Activated CD4-positive, alpha-beta memory T cell treated with anti-CD3 and anti-CD28 coated beads for 36 hours (primary cell): Measurements from ENCODE around the gene FOXO3B. TPM values are rescaled to one million over a fixed set of nuclear protein-coding genes. Genes with fewer than 3 reads are reported as not detected.
"Not testable (repeated sequence)": the region's sequence is repeated elsewhere in the genome, so short reads cannot be mapped to it uniquely, and the experiment has no call there.

ENCODE experiments used
- CTCF ChIA-PET: fragments of 350-600 bp; sonication (Branson Sonifier 250); formaldehyde crosslinking; loops from one replicate; lab custom pipeline; 2021; ENCODE audit warnings: antibody characterized with exemption, inconsistent platforms; lab: Charles Lee
- POLR2A ChIA-PET: fragments of 350-600 bp; sonication (Branson Sonifier 250); formaldehyde crosslinking; loops from one replicate; lab custom pipeline; 2021; ENCODE audit warnings: antibody characterized with exemption; lab: Charles Lee
- DNase-seq: peaks from one replicate; pipeline ENCODE4 v3.0.0-alpha.2; 2020
- H3K27ac Mint-ChIP-seq: one replicate; pipeline ENCODE4 v1.8.0; 2021; ENCODE audit warnings: mixed read lengths
- H3K27me3 Mint-ChIP-seq: one replicate; pipeline ENCODE4 v1.8.0; 2021; ENCODE audit warnings: mixed read lengths
- H3K36me3 Mint-ChIP-seq: one replicate; pipeline ENCODE4 v1.8.0; 2021; ENCODE audit warnings: mixed read lengths
- H3K4me1 Mint-ChIP-seq: one replicate; pipeline ENCODE4 v1.8.0; 2021; ENCODE audit warnings: low read depth, mixed read lengths
- H3K4me3 Mint-ChIP-seq: one replicate; pipeline ENCODE4 v1.8.0; 2021; ENCODE audit warnings: mild to moderate bottlenecking, mixed read lengths
- H3K9me3 Mint-ChIP-seq: one replicate; pipeline ENCODE4 v1.8.0; 2021; ENCODE audit warnings: mixed read lengths
- intact Hi-C: fragments of 100-400 bp; cut with micrococcal nuclease; formaldehyde crosslinking; loops from one replicate; pipeline ENCODE4 v1.15.1; 2023
- total RNA-seq, 2 experiments: library from RNA; stranded (reverse); gene quantifications; one replicate each; pipeline ENCODE4 v1.2.3, GENCODE V29; 2021

FOXO3B gene
- 1 to 10 TPM; 2.0 to 2.5 TPM for total RNA-seq

DNA sequence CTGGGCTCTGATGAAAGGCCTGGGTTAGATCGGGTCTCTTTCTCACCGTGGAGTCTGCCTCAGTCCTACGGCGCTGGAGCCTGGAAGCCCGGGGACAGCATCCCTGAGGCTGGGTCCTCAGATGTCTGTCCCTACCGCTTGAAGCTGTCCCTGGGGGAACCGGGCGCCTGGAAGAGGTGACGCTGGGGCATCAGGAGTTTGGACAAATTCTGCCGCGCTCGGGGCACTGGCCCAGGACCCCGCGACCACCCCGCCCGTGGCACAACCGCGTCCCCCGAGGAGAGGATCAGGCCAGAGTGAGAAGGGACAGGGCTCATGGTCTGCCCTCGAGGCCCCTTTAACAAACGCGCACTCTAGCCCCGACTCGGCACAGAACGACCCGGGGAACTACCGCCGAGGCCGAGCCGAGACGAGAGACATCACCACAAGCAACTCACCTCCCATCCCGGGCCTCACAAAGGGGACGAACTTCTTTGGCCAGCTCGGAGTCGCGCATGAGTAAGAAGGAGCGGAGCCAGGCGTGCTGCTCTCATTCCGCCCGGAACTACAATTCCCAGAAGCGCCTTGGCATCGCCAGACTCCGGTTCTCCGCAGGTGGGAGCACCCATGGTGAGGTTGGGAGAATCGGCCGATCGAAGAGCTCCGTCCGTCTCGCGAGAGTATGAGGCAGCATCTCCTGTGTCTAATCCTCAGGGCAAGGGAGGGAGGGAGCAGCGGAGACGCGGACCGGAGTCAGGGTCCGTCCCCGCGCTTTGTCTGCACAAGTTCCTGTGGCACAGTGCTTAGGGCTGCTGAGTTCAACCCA lies at the start of gene FOXO3B:
FOXO3B (minus strand) TSS at position 548 of the 805 bp plus-strand sequence. CDS start 663 bp downstream, outside the sequence.
- DNase-seq: peak; percentile 89
- CTCF ChIA-PET, H3K36me3 Mint-ChIP-seq, intact Hi-C loops, H3K27me3 Mint-ChIP-seq, H3K4me1 Mint-ChIP-seq, POLR2A ChIA-PET, H3K9me3 Mint-ChIP-seq: not testable (repeated sequence)
- H3K4me3 Mint-ChIP-seq: peak within 1 kb of the TSS; percentile 74
- peak within 1 kb of the TSS; percentile 18 for H3K27ac Mint-ChIP-seq

DNA sequence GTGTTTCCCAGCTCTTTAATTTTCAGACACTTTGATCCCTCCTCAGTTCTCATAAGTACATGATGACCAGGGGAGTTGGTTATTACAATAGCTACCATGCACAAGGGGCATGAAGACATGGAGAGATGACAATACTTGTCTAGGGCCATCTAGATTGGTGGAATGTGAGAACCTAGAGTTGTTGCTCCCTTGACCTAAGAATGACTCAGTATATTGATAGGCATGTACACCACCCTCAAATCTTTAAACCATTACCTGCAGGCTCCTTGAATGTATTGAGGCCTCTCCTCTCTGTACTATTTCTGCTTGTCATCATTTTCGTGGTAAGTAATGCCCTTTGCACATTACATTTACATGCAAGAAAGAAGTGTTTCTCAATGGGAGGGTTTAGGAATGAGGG lies 41.4 kb upstream of the FOXO3B start:
- POLR2A ChIA-PET, intact Hi-C loops: not testable (repeated sequence)

DNA sequence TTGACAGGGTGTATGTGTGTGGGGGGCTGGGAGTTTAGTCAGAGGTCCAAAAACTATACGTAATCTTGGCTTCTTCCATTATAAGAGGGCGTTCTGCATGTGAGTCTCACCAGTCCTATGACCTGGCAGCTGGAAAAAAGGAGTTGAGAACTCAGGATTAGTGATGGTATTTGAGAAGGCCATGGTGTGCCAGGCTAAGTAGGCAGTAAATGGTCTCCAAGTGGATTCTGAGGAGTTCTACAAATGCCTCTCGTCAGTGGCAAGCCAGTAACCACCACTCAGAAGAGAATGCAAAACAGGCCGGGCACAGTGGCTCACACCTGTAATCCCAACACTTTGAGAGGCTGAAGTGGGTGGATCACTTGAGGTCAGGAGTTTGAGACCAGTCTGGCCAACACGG lies 40.5 kb upstream of the FOXO3B start:
- intact Hi-C loops, DNase-seq, H3K27me3 Mint-ChIP-seq, POLR2A ChIA-PET, H3K9me3 Mint-ChIP-seq, H3K36me3 Mint-ChIP-seq, H3K4me3 Mint-ChIP-seq, CTCF ChIA-PET, H3K4me1 Mint-ChIP-seq, H3K27ac Mint-ChIP-seq: not testable (repeated sequence)

More for the DNA sequence above, 41.4 kb upstream of the FOXO3B start:
- DNase-seq, H3K9me3 Mint-ChIP-seq, H3K36me3 Mint-ChIP-seq, H3K27ac Mint-ChIP-seq, H3K27me3 Mint-ChIP-seq, H3K4me1 Mint-ChIP-seq, CTCF ChIA-PET, H3K4me3 Mint-ChIP-seq: not testable (repeated sequence)

DNA sequence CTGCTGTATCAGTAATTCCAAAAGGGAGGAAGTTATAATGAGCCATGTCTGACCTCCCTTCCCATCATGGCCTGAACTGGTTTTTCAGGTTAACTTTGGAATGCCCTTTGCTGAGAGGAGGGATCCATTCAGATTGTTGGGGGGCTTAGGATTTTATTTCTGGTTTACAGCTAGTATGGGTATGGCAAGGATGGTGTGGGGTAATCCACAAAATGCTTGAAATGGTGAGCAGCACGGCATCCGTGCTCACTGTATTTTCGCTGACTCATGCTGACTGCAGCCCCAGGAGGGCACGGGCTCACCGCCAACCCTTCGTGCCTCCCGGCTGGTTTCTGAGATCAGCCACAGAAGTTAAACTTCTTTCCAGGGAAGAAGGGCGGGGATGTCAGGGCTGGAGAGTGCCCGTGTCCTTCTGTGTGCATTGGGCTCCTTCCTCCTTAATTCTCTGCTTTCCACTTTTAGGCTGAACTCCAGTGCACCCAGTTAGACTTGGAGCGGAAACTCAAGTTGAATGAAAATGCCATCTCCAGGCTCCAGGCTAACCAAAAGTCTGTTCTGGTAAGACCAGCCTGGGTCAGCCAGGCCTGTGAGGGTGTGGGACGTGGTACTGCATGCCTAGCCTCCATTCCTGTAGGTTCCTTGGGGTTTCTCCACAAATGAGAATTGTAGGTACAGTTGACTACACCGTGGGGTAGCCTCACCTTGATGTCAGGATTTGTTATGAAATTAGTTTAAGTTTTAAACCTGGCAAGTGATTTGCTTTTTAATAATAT lies 39.8 kb upstream of the FOXO3B start:
- POLR2A ChIA-PET, H3K4me1 Mint-ChIP-seq: not testable (repeated sequence)

DNA sequence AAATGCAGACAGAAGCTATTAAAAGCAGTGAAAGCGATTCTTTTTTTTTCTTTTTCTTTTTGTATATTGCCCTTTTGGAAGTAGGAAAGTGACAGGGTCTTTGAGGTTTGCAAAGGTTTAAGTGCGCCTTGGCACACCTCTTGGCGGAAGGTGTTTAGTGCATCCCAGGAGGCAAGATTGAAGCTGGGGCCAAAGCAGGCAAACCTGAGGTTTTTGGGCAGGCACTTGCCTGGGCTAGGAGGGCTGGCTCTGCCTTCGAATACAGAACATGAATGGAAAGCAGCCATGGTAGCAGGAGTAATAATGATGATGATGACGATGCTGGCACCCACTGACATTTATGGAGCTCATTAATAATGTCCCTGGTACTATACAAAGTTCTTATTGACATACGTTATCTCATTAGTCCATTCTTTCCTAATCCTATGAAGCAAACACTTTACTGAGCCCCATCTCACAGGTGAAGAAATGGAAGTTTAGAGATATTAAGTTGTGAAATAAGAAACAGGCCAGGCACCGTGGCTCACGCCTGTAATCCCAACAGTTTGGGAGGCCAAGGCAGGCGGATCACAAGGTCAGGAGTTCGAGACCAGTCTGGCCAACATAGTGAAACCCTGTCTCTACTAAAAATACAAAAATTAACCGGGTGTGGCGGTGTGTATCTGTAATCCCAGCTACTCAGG lies 37.5 kb upstream of the FOXO3B start:
- CTCF ChIA-PET, H3K9me3 Mint-ChIP-seq, H3K36me3 Mint-ChIP-seq, DNase-seq, POLR2A ChIA-PET, intact Hi-C loops, H3K4me3 Mint-ChIP-seq, H3K27ac Mint-ChIP-seq, H3K4me1 Mint-ChIP-seq, H3K27me3 Mint-ChIP-seq: not testable (repeated sequence)

More for the DNA sequence above, 39.8 kb upstream of the FOXO3B start:
- DNase-seq, H3K4me3 Mint-ChIP-seq, H3K27ac Mint-ChIP-seq, H3K9me3 Mint-ChIP-seq, H3K36me3 Mint-ChIP-seq, CTCF ChIA-PET, H3K27me3 Mint-ChIP-seq, intact Hi-C loops: not testable (repeated sequence)

DNA sequence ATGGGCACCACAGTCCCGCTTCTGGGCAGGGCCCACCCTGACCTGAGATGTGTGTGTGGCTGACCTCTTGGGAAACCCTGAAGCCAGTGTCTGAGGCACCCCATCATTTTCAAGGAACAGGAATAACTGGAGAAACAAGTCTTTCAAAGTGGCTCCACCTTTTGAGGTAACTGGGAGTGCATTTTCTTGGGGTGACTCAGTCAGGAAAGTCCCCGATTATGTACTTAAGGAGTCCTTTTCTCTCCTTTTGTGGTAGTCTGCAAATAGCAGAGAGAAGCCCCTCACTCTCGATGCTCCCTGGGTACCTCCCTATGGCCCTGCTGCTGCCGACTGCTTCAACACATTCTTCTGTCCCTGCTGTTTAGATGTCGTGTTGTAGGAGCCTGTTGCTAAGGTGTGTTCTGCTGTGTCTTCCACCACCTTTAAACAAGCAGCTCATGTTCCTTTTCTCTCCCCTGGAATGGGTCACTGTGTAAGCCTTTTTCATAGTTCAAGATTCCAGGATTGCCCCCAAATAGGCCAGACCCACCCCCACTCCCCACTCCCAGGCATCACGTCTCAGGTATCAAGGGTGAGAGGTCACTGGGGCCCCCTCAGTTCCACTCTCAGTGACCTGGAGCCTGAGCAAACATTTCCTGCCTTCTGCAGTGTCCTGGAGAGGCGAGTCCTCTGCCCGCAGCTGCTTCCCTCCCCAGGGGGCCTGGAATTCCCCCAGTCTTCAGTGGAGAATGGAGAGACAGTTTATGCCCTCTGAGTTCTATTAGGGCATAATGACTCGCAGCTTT lies 36.7 kb upstream of the FOXO3B start:
- H3K9me3 Mint-ChIP-seq, H3K36me3 Mint-ChIP-seq, POLR2A ChIA-PET, intact Hi-C loops, H3K4me3 Mint-ChIP-seq, H3K27ac Mint-ChIP-seq, H3K4me1 Mint-ChIP-seq, CTCF ChIA-PET, H3K27me3 Mint-ChIP-seq, DNase-seq: not testable (repeated sequence)

DNA sequence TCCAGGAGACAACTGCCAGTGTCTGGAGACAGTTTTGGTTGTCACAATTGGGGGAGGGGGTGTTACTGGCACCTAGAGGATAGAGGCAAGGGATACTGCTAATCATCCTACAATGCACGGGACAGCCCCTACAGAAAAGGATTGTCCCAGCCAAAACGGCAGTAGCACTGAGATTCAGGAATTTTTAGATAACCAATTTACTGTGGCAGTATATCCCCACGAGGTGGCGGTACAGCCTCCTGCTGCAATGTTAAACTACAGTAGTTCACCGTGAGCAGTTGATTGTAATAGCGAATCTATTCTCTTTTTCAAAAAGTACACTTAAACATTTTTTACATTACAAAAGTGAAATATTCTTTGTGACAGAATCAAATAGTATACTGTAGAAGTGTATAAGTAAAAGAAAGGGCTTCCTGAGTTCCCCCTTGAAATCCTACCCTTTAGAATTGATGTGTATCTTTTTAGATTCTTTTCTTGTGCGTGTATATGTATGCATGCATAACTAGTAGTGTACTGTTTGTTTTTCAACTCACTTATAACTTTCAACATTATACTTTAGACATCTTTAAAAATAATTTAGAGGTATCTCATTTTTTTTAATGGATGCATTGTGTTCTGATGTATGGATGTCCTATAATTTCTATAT lies 30.4 kb upstream of the FOXO3B start:
- CTCF ChIA-PET: interaction anchor here (1.0 kb wide), 1 partner anchor 87 kb away, joined by 3 read pairs; no protein-coding TSS in a partner anchor
- POLR2A ChIA-PET, H3K27ac Mint-ChIP-seq, intact Hi-C loops, H3K27me3 Mint-ChIP-seq, H3K9me3 Mint-ChIP-seq, H3K4me1 Mint-ChIP-seq, H3K4me3 Mint-ChIP-seq, H3K36me3 Mint-ChIP-seq: not testable (repeated sequence)
- DNase-seq: peak; percentile 75

DNA sequence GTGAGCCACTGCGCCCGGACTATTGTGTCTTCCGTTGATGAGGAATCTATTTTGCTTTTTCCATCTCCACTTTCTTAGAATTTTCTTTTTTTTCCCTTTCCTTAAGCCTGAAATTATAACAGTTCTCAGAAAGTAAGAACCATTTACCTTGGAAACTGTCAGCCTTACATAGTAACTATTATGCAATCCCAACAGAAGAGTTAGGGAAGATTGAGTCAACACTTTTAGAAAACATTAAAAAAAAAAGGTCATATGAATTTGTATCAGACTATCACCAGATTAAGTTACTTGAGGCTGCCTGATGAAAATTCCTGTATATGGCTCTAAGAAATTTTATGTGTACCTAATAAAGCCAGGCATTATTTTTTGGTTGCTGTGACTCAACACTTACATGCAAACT lies 26.1 kb upstream of the FOXO3B start:
- H3K36me3 Mint-ChIP-seq, DNase-seq, H3K27me3 Mint-ChIP-seq, H3K4me1 Mint-ChIP-seq, CTCF ChIA-PET, H3K4me3 Mint-ChIP-seq, intact Hi-C loops, H3K27ac Mint-ChIP-seq, H3K9me3 Mint-ChIP-seq, POLR2A ChIA-PET: not testable (repeated sequence)

DNA sequence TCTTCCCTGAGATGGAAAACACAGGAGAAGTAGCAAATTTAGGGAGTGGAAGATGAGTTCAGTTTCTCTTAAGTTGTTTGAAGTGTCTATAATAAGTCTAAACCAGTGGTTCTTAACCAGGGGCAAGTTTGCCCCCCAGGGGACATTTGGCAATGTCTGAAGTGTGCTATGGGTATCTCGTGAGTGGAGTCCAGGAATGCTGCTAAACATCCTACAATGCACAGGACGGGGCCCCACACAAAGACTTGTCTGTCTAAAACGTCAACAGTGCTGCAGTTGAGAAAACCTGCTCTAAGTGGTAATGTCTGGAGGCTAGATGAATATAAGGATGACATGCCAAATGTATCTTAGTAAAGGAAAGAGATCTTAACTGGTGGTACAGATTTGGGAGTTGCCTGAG lies 23.8 kb upstream of the FOXO3B start:
- intact Hi-C loops, CTCF ChIA-PET, H3K4me1 Mint-ChIP-seq, H3K9me3 Mint-ChIP-seq, H3K36me3 Mint-ChIP-seq, DNase-seq, POLR2A ChIA-PET, H3K4me3 Mint-ChIP-seq, H3K27ac Mint-ChIP-seq, H3K27me3 Mint-ChIP-seq: not testable (repeated sequence)

DNA sequence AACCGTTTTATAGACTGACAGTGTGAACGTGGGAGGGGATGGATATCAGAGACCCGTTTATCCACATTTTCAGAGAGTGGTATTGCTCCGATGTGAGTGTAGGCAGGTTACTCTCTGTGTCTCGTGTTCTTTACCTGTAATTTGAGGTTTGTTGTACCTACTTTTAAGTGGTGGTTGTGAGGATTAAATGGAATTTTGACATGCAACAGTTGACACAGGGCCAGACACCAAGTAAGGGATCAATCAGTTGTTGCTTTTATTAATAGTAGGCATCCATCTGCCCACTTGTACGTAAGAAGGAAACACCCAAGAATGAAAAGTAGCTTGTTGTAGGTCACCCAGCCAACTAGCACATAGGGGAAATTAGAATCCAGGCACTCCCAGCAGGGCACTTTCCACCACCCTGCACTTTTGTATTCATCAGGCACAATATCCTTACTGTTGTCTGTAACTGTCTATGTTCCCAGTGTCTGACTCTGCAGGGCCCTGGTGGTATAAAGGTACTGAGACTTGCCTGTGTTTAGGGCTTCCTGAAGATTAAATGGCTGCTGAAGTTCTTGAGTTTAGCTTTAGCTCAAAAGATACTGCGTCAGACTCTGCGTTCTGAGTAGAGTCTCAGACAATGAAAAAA lies 16.5 kb upstream of the FOXO3B start:
- intact Hi-C loops, H3K27ac Mint-ChIP-seq, H3K36me3 Mint-ChIP-seq, POLR2A ChIA-PET, DNase-seq, H3K27me3 Mint-ChIP-seq, H3K9me3 Mint-ChIP-seq, CTCF ChIA-PET: not testable (repeated sequence)
- Mint-ChIP-seq H3K4me3 (peak overlapping the region; percentile 87), H3K4me1 (peaks cover 12% of the 10 kb centered on the region)

DNA sequence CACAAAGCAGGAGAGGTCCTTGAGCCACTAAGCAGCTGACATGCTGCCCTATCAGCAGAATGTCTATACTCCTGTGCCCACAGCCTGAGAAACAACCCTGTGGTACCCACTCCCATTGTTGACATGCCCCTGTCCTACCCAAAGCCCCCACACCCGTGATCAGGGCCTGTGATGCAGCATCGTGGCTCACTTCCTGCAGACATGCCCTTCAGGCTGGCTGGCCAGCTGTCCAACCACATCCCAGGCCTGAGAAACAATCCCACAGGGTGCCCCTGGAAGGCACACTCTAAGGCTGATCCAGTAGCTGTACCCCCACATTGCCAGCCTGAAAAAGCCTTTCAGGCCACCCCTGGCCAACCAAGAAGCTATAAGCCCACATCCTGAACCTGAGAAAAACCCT lies 13.0 kb upstream of the FOXO3B start:
- H3K4me3 Mint-ChIP-seq, H3K36me3 Mint-ChIP-seq, intact Hi-C loops, H3K27ac Mint-ChIP-seq, CTCF ChIA-PET, DNase-seq, H3K27me3 Mint-ChIP-seq, POLR2A ChIA-PET, H3K9me3 Mint-ChIP-seq: not testable (repeated sequence)
- H3K4me1 Mint-ChIP-seq: peaks cover 12% of the 10 kb centered on the region
